Uterus (tissue), 2 donors: ENCODE data around the gene FHIT.

Experiments used
- CTCF ChIP-seq, 4 experiments: fragments of 200-600 bp in 2 of 4; fragments of 450-650 bp in 2 of 4; sonication (generic) in 2 of 4; IDR thresholded peaks; one replicate each; pipeline ENCODE4 v1.5.1; 2016 to 2019; ENCODE audit warnings: antibody characterized with exemption in 4 of 4, mild to moderate bottlenecking in 2 of 4, moderate library complexity in 1 of 4
- POLR2A ChIP-seq, 2 donors: fragments of 450-650 bp; IDR thresholded peaks; one replicate each; pipeline ENCODE4 v1.6.1; 2016; ENCODE audit warnings: antibody characterized with exemption in 2 of 2, mild to moderate bottlenecking in 1 of 2, moderate library complexity in 1 of 2

- no peak for TF ChIP-seq CTCF (IDR thresholded peaks at IDR 0.05)
- TF ChIP-seq POLR2A (IDR thresholded peaks at IDR 0.05) = no peak
Measured at GRCh38 chr3:61040618-61041017, 210.6 kb downstream of the FHIT start.
